AG10803 (cell line): ENCODE measurements around the gene KLF2.

Source experiments
- DNase-seq: peaks from one replicate; pipeline ENCODE4 v3.0.0; 2010; ENCODE audit warnings: low read depth
- H3K4me3 ChIP-seq: 2 replicates; pipeline ENCODE4 v1.5.1; 2011; ENCODE audit warnings: mild to moderate bottlenecking, low read length, control low read depth
- TF ChIP-seq, protein P1 (sequence below): conservative IDR thresholded peaks from 2 replicates; pipeline ENCODE4 v1.5.1; 2011; ENCODE audit warnings: mild to moderate bottlenecking, low read length, control low read depth, inconsistent platforms

KLF2 gene

DNA sequence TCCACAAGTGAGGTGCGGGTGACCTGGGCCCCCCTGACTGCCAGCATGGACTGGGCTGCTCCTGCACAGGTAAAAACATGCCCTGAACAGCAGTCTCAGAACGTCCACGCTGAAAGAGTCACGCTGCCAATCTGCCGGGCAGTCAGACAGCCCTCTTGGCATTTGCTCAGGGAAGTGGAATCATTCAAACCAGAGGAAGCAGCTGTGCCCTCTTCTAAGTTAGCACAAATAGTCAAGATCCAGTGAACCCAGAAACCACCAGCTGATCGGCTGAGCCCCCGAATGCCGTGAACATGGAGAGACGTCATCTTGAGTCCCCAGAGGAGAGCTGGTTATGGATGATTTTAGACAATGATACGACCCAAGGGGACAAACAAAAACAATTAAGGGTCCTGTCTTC, 34.4 kb downstream of the KLF2 start:
- TF ChIP-seq, protein P1, sequence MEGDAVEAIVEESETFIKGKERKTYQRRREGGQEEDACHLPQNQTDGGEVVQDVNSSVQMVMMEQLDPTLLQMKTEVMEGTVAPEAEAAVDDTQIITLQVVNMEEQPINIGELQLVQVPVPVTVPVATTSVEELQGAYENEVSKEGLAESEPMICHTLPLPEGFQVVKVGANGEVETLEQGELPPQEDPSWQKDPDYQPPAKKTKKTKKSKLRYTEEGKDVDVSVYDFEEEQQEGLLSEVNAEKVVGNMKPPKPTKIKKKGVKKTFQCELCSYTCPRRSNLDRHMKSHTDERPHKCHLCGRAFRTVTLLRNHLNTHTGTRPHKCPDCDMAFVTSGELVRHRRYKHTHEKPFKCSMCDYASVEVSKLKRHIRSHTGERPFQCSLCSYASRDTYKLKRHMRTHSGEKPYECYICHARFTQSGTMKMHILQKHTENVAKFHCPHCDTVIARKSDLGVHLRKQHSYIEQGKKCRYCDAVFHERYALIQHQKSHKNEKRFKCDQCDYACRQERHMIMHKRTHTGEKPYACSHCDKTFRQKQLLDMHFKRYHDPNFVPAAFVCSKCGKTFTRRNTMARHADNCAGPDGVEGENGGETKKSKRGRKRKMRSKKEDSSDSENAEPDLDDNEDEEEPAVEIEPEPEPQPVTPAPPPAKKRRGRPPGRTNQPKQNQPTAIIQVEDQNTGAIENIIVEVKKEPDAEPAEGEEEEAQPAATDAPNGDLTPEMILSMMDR, result no peak
- no peak overlapping the region for H3K4me3 ChIP-seq
- DNase-seq, result no peak

DNA sequence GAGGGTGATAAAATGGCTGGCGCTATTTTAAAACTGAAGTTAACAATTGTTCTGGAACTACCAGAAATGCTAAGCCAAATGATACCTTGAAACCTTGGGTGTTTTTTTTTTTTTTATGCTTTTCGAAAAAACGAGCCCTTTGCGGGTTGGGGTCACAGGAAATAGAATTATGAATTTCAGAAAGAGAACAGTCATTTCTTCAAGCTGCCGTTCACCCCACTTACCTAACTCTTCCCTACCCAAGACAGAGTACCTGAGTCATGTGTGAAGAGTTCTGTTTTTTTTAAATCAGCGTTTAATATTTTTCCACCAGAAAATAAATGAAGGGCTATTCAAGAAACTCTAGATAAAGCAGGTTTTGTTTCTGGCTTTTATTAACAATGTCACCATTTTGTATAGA, 35.3 kb downstream of the KLF2 start:
- no peak for DNase-seq
- no peak overlapping the region for H3K4me3 ChIP-seq
- TF ChIP-seq, protein P1, result no peak

DNA sequence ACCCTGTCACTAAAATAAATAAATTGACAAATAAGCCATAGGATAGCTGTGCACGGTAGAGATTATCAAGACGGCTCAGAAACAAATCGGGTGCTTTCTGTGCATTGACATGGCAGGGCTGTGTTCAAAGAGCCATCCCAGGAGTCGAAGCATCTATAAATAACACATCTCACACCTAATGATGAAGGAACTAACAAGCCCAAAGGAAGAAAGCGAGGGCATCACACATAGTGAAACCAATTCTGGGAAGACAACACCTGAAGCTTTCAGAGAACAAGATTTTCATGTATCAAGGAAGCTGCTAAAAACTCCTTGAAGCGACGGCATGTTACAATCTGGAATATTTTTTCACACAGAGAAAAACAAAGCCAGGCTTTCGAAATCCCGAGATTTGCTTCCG, 36.1 kb downstream of the KLF2 start:
- TF ChIP-seq, protein P1, result no peak
- DNase-seq, result no peak
- H3K4me3 ChIP-seq, result no peak overlapping the region

DNA sequence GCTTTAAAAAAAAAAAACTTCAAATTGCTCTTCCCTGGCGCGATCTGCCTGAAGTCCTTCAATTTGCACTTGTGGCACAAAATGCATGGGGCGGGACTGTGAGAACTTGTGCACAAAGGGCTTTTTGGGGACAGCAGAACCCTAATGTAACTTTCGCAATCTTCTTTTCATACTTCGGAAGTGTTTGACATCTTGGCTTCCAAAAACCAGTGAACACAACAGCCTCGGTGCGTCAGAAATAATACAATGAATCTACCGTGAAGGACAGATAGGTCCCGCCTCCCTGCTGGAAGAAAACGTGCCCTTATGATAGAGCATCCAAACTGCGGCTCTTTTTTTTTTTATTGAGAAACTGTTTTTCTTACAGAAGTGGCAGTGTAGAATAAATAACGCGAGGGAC, 36.6 kb downstream of the KLF2 start:
- TF ChIP-seq, protein P1, result no peak
- peak overlapping the region; percentile 15; the same call in 1 of the 2 replicates for H3K4me3 ChIP-seq
- peak; percentile 33 for DNase-seq

DNA sequence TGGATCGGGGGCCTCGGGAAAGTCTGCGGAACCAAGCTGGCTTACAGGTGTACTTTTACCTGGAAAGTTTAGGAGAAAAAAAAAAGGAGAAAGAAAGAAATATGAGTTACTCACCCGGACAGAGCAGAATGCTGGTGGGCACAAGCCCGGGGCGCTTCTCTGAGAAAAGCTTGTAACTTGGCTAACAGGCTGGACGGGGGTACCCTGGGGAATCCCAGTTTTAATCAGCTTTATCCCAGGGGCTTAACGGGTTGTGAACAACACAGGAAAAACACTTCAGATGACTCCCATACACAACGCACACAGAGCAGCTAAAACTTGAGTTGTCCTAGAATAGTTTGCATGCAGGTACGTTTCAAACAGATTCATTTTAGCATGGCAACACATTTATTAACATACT, 37.3 kb downstream of the KLF2 start:
- TF ChIP-seq, protein P1, result no peak
- DNase-seq, result no peak
- H3K4me3 ChIP-seq, result no peak overlapping the region

DNA sequence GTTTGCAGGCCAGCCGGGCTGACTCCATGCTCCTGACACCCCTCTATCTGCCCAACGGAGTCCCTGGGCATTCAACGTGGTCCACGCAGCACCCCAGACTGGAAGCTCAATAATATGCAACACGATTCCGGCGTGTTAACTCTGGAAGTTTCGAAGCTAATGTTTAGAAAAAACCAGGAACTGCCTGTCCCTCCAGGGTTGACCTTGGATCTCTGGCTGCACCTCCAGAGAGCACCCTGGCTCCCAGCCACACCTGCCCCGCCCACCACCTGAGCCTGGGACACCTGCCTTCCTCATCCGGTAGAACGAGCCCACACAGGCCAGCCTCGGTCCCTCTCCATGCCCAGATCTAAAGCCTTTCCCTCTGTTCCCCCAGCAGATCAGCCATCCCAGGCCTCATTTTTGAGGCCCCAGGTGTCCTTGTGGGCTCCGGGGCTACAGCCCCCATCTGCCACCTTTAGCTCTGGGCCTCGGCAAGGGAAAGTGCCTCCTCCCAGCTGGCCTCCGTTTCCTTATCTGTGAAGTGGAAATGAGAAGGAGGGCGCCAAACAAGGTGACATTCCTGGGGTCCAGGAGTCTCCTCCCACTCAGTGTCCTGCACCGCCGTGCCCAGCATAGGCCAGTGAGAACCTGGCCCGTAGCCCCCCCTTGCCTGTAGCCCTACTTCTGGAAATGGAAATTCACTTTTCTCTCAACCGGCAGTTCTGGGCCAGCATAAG, 38.7 kb downstream of the KLF2 start:
- TF ChIP-seq, protein P1, result no peak
- no peak overlapping the region for H3K4me3 ChIP-seq
- DNase-seq, result no peak

DNA sequence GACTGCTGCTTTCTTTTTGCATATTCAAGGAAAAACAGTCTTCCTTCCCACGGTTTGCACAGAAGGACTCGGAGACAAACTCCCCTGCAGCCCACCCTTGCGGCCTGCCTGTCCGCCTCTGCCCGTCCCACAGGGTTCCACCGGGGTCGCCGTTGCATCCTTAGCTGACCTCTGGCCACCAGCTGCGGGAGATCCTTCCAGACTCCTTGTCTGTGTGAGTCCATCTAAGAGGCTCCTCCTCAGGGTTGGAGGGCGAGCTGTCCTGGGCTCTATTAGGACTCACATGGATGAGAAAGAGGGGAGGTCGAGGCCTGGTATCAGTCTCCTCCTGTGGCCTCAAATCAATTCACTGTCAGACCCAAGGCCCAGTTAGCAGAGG, 39.2 kb downstream of the KLF2 start:
- no peak overlapping the region for H3K4me3 ChIP-seq
- TF ChIP-seq, protein P1, result no peak
- no peak for DNase-seq
